GM10248 (cell line): ENCODE data around the gene RTF1.
A peak's percentile ranks its signal among the peaks of the same experiment; 100 is the strongest.
"Not testable (repeated sequence)": the region's sequence is repeated elsewhere in the genome, so short reads cannot be mapped to it uniquely, and the experiment has no call there.

ENCODE experiments used
- CTCF ChIA-PET: fragments of 300-600 bp; sonication (Branson Sonifier 250); formaldehyde crosslinking; extraction: SDS; loops from one replicate; lab custom pipeline; 2021; ENCODE audit warnings: antibody characterized with exemption; lab: Yijun Ruan, JAX
- POLR2A ChIA-PET: fragments of 350-650 bp; sonication (Branson Sonifier 250); formaldehyde crosslinking; extraction: SDS; loops from one replicate; lab custom pipeline; 2020; ENCODE audit warnings: antibody characterized with exemption; lab: Yijun Ruan, JAX
- DNase-seq: peaks from one replicate; pipeline ENCODE4 v3.0.0; 2012; ENCODE audit errors: extremely low spot score
- TF ChIP-seq, protein P1 (sequence below): IDR thresholded peaks from 2 replicates; pipeline ENCODE4 v1.5.1; 2012; ENCODE audit warnings: mild to moderate bottlenecking, low read depth; ENCODE audit errors: extremely low read depth, missing control alignments, control extremely low read depth

Gene RTF1

DNA sequence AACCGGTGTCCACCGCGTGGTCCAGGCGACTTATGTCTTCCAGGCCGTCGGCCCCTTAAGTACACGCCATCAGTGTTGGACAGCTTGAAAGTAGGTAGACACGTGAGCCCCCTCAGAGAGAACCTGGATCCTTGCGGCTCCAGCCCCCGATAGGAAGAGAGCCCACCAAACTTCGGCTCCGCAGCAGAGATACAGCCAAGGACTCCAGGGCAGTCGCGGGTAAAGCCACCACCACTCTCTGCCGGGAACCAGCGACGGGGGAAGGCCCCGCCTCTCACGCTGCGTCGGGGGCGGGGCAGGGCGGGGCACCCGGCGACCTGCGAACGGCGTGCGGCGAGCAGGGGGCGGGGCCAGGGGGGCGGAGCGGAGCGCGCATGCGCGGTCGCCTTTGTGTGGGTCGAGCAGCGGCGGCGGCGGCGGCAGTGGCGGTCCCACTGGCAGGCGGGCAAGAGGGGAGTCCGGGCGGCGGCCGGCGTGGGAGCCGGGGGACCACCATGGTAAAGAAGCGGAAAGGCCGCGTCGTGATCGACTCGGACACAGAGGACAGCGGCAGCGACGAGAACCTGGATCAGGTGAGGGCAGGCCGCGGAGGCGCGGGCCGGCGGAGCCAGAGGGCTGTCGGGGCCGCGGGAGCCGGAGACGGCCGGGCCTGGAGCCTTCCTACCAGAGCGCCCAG is at the start of gene RTF1:
RTF1 (plus strand) TSS at position 354 of the 676 bp plus-strand sequence; CDS start at position 375, 21 bp downstream.
- ChIA-PET POLR2A (no interaction called here), CTCF (no interaction called here)
- DNase-seq, result peak; percentile 98
- TF ChIP-seq, protein P1, sequence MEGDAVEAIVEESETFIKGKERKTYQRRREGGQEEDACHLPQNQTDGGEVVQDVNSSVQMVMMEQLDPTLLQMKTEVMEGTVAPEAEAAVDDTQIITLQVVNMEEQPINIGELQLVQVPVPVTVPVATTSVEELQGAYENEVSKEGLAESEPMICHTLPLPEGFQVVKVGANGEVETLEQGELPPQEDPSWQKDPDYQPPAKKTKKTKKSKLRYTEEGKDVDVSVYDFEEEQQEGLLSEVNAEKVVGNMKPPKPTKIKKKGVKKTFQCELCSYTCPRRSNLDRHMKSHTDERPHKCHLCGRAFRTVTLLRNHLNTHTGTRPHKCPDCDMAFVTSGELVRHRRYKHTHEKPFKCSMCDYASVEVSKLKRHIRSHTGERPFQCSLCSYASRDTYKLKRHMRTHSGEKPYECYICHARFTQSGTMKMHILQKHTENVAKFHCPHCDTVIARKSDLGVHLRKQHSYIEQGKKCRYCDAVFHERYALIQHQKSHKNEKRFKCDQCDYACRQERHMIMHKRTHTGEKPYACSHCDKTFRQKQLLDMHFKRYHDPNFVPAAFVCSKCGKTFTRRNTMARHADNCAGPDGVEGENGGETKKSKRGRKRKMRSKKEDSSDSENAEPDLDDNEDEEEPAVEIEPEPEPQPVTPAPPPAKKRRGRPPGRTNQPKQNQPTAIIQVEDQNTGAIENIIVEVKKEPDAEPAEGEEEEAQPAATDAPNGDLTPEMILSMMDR, result no peak

DNA sequence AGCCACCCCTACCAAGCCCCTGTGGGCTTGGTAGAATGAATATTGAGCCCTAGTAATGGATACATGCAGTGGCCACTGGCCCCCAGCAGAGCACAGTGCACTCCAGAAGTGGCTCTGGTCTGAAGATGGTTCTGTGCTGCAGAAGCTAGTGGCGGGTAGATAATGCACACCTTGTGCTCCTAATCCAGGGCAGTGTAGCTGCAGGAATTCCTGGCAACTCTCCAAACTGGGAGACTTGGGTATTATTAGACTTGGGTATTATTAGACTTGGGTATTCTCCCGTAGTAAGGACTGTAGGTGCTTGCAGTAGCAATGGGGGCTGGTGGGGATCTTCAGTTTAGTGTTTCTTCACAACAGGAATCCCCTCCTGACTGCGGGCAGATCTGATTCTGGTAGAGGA is 49.5 kb upstream of the RTF1 start:
- CTCF ChIA-PET, result no interaction called here
- POLR2A ChIA-PET, result interaction anchor here (0.6 kb wide), 1 partner anchor 12 kb away, joined by 5 read pairs; no protein-coding TSS in a partner anchor
- TF ChIP-seq, protein P1, result no peak
- no peak for DNase-seq

DNA sequence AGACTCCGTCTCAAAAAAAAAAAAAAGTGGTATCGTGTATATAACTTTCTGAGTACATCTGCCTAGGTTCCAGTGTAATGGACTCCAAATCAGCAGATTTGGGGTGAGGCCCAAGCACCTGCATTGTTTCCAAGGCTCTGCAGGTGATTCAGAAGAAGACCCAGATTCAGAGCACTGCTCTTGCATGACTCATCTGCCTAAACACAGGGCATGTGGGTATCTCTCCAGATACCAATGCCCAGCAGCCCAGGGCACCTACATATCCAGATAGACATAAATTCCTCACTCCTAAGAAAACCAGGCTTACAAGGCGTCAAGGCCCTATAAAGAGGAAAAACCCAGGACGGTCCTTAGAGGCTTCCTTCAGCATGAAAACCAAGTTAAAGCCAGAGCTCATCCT is 38.9 kb upstream of the RTF1 start:
- ChIA-PET CTCF (no interaction called here), POLR2A (no interaction called here)
- TF ChIP-seq, protein P1, result no peak
- no peak for DNase-seq

DNA sequence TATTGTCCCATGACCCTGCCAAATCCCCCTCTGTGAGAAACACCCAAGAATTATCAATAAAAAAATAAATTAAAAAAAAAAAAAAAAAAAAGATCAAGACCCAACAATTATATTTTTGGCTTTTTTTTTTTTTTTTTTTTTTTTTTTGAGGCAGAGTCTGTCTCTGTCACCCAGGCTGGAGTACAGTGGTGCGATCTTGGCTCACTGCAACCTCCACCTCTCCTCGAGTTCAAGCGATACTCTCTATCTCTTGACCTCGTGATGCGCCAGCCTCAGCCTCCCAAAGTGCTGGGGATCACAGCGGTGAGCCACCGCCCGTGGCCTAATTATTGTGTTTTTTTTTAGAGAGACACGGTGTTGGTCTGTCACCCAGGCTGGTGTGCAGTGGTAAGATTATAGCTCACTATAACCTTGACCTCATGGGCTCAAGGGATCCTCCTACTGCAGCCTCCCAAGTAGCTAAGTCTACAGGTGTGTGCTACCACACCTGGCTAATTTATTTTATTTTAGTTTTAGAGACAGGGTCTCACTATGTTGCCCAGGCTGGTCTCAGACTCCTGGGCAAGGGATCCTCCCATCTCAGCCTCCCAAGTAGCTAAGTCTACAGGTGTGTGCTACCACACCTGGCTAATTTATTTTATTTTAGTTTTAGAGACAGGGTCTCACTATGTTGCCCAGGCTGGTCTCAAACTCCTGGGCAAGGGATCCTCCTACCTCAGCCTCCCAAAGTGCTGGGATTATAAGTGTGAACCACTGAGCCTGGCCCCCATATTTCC is 32.7 kb upstream of the RTF1 start:
- POLR2A ChIA-PET, result interaction anchor here (0.6 to 0.7 kb wide), 2 partner anchors 12 to 543 kb away, joined by 6 to 7 read pairs; no protein-coding TSS in a partner anchor
- DNase-seq, CTCF ChIA-PET: not testable (repeated sequence)

DNA sequence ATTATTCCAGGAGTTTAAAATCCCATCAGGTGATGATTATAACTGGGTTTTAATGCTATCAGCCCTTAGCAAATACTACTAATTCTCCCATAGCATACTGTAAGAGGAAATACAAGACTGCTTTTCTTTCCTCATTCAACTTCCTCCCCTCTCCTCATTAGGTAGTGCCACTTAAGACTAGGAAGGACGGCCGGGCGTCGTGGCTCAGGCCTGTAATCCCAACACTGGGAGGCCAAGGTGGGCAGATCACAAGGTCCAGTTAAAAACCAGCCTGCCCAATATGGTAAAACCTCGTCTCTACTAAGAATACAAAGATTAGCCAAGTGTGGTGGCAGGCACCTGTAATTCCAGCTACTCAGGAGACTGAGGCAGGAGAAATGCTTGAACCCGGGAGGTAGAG is 29.2 kb upstream of the RTF1 start:
- TF ChIP-seq, protein P1, result no peak
- CTCF ChIA-PET, result no interaction called here
- POLR2A ChIA-PET, result interaction anchor here (1.1 kb wide), 1 partner anchor 10 kb away, joined by 6 read pairs; no protein-coding TSS in a partner anchor
- no peak for DNase-seq

DNA sequence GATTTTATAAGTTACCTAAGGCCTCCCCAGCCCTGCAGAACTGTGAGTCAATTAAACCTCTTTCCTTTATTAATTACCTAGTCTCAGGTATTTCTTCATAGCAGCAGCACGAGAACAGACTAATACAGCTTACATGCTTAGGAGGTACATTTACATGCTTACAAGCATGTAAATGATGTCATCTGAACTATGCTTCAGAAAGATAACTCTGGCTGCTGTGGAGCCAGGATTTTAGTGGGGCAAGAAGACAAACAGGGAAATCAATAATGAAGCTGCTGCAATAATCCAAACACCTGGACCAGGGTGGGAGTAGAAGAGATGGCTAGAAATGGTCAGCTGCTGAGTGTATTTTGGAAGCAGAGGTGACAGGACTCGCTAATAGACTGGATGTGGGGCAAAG is 24.2 kb upstream of the RTF1 start:
- CTCF ChIA-PET, result no interaction called here
- POLR2A ChIA-PET, result interaction anchor here (0.6 kb wide), 1 partner anchor 36 kb away, joined by 3 read pairs; no protein-coding TSS in a partner anchor
- TF ChIP-seq, protein P1, result no peak
- no peak for DNase-seq

DNA sequence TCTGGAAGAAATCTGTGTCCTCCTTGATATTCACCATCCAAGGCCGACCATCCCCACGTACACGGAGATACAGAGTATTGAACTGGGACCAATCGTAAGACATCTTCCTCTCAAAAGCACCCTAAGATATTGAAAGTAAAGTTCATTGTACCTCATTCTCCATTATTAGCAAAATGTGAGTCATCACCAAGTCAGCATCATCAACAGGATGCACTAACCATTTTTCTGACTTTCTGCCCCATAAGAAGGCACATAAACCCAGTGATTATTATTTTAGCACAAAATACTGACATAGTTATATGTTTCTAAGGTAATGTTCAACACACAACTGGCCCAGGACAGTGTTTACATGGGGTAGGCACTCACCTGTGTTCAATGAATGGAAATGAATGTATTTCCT is 22.0 kb upstream of the RTF1 start:
- TF ChIP-seq, protein P1, result no peak
- POLR2A ChIA-PET, result no interaction called here
- DNase-seq, result no peak
- CTCF ChIA-PET, result no interaction called here
